H1 (cell line): ENCODE data around the gene PPP1R1C.

Experiments
- BACH1 ChIP-seq: IDR thresholded peaks from 2 replicates; pipeline ENCODE4 v1.6.1; 2012; ENCODE audit warnings: low read length, improper control_type of control experiment
- CBX5 ChIP-seq: fragments of 300-800, 300-1000 bp; sonication (generic); IDR thresholded peaks from 2 replicates; pipeline ENCODE4 v1.7.1; 2016; ENCODE audit warnings: antibody characterized with exemption, low read length, low read depth
- CHD2 ChIP-seq: IDR thresholded peaks from 2 replicates; pipeline ENCODE4 v1.6.1; 2012; ENCODE audit warnings: low read length, improper control_type of control experiment
- CTCF ChIP-seq, 3 experiments: IDR thresholded peaks; 1 replicate in 2 of 3; 2 replicates in 1 of 3; pipeline versions ENCODE4 v1.5.1 to v1.6.1; 2011; ENCODE audit warnings: low read length in 3 of 3, mild to moderate bottlenecking in 3 of 3, inconsistent platforms in 2 of 3, low read depth in 1 of 3, moderate library complexity in 1 of 3; ENCODE audit not compliant: insufficient read depth in 1 of 3; ENCODE audit errors: control extremely low read depth in 1 of 3
- EP300 ChIP-seq, 2 experiments: IDR thresholded peaks; 1 replicate in 1 of 2; 2 replicates in 1 of 2; pipeline ENCODE4 v1.6.1; 2011 to 2012; ENCODE audit warnings: low read depth in 2 of 2, low read length in 2 of 2, mild to moderate bottlenecking in 2 of 2, borderline replicate concordance in 1 of 2, inconsistent platforms in 1 of 2, moderate library complexity in 1 of 2
- KDM1A ChIP-seq: fragments of 200-600, 300-600 bp; sonication (generic); IDR thresholded peaks from 2 replicates; pipeline ENCODE4 v1.7.1; 2016; ENCODE audit warnings: mild to moderate bottlenecking, low read length, borderline replicate concordance
- PHF8 ChIP-seq: fragments of 200-600 bp; sonication (generic); conservative IDR thresholded peaks from 2 replicates; pipeline ENCODE4 v1.7.1; 2012; ENCODE audit warnings: low read depth, mild to moderate bottlenecking, inconsistent platforms, low read length, moderate library complexity
- POLR2A ChIP-seq, 2 experiments: IDR thresholded peaks; 1 replicate in 1 of 2; 2 replicates in 1 of 2; pipeline ENCODE4 v1.6.1; 2011; ENCODE audit warnings: low read depth in 2 of 2, low read length in 2 of 2, mild to moderate bottlenecking in 2 of 2; ENCODE audit errors: control extremely low read depth in 1 of 2
- POLR2AphosphoS5 ChIP-seq: IDR thresholded peaks from 2 replicates; pipeline ENCODE4 v1.6.1; 2011; ENCODE audit warnings: low read depth, low read length
- RBBP5 ChIP-seq: IDR thresholded peaks from 2 replicates; pipeline ENCODE4 v1.7.1; 2012; ENCODE audit warnings: low read depth, mild to moderate bottlenecking, inconsistent platforms, low read length, moderate library complexity, borderline replicate concordance
- SP1 ChIP-seq: IDR thresholded peaks from 2 replicates; pipeline ENCODE4 v1.6.1; 2011; ENCODE audit warnings: low read depth, low read length
- SUZ12 ChIP-seq: fragments of 200-600 bp; sonication (generic); IDR thresholded peaks from 2 replicates; pipeline ENCODE4 v1.6.1; 2012; ENCODE audit warnings: mild to moderate bottlenecking, inconsistent platforms, low read length, moderate library complexity, mixed read lengths
- TCF12 ChIP-seq: IDR thresholded peaks from 2 replicates; pipeline ENCODE4 v1.6.1; 2011; ENCODE audit warnings: low read depth, mild to moderate bottlenecking, low read length
- YY1 ChIP-seq: IDR thresholded peaks from 2 replicates; pipeline ENCODE4 v1.6.1; 2011; ENCODE audit warnings: low read depth, mild to moderate bottlenecking, low read length

GRCh38 chr2:181949047-181949446, 36.6 kb upstream of the PPP1R1C start:
- TF ChIP-seq POLR2A (IDR thresholded peaks at IDR 0.05; ENCODE audit: control extremely low read depth in 1 of 2, low read depth in 2 of 2, low read length in 2 of 2) (no peak), CHD2 (no peak), CTCF (IDR thresholded peaks at IDR 0.05; ENCODE audit: control extremely low read depth in 1 of 3, insufficient read depth in 1 of 3, low read depth in 1 of 3, low read length in 3 of 3) (no peak), CBX5 (no peak), PHF8 (no peak), RBBP5 (no peak), YY1 (no peak), EP300 (IDR thresholded peaks at IDR 0.05; ENCODE audit: borderline replicate concordance in 1 of 2, low read depth in 2 of 2, low read length in 2 of 2) (no peak), SP1 (no peak), POLR2AphosphoS5 (no peak), TCF12 (no peak), SUZ12 (no peak), BACH1 (no peak), KDM1A (no peak)
